ENCODE results near the gene BAIAP2L2.
"Not testable (repeated sequence)": the region's sequence is repeated elsewhere in the genome, so short reads cannot be mapped to it uniquely, and the experiment has no call there.

The BAIAP2L2 gene

GRCh38 chr22:38127869-38128268 lies 17.4 kb upstream of the BAIAP2L2 start:
- no peak for DNase-seq (ENCODE audit: low read depth)

GRCh38 chr22:38126928-38127668 lies 16.6 kb upstream of the BAIAP2L2 start:
- DNase-seq (ENCODE audit: low read depth): no peak

GRCh38 chr22:38125751-38126201 lies 15.3 kb upstream of the BAIAP2L2 start:
- no peak for DNase-seq (ENCODE audit: low read depth)

DNA sequence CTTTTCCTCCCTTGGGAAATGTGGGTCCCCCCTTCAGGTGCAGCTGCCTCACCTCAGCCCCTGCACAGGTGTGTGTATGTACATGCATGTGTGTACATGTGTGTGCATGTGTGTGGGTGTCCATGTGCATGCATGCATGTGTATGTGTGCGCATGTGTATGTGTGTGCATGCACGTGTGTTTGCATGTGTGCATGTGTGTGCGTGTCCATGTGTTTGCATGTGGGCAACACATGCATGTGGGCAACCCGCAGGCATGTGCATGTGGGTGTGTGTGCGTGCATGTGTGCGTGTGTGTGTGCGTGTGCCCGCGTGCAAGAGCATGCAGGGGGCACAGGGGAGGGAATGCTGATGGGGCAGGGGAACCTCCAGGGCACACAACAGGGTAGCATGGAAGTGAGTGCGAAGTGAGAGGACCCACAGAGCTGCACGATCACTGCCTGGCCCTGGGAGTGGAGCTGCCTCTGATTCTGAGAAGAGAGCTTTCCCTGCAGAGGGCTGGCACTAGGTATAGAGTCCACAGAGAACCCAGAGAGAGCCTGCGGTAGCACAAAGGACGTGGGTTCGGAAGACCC lies 14.6 kb upstream of the BAIAP2L2 start:
- DNase-seq (ENCODE audit: low read depth): no peak

GRCh38 chr22:38124236-38124974 lies 13.9 kb upstream of the BAIAP2L2 start:
- DNase-seq (ENCODE audit: low read depth): no peak

DNA sequence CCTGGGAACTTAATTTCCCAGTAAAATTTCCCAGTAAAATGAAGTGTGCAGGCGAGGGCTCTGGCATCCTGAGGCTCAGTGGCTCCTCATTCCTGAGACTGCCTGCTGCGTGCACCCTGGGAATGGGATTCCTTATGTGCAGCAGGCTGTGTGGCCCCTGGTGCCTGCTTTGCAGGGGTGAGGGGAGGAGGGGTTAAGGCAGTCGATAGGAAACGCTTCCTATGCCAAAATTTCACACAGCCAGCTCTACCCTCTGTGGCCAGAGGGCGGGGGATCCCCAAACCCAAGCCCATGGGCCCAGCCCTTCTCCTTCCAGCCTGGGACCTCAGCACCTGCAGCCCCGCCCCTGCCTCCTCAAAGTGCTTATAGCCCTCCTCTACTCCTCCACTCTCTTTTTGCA lies 12.1 kb upstream of the BAIAP2L2 start:
- no peak for DNase-seq (ENCODE audit: low read depth)

DNA sequence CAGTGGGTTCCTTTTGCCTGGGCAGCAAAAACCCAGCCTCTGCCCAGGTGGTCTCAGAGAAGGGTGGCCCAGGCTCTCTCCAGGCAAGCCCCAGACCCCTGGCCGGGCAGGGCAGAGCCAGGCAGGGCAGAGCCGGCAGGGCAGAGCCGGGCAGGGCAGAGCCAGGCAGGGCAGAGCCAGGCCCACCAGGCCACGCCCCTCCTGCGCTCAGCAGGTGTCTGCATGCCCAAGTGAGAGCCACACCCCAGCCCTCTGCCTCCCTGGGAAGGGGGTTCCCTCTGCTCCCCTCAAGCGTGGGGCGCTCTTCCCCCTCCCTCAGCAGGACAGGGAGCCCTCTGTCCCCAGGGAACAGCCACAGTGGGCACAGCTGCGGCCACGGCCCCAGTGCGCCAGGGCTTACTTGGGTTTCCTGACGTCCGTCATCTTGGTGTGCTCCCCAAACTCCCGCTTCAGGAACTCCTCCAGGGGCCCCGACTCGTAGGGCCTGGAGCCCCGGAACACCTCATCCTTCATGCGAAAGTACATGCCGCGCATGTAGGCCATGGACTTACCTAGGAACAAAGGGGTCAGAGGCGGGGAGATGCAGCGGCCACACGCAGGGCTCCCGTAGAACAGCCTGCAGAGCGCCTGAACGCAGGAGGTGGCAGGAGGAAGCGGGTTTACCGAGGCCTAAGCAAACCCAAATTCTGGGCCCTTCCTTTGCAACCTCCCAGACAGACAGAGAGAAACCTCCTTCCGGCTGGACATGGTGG lies 10.1 kb upstream of the BAIAP2L2 start:
- no peak for DNase-seq (ENCODE audit: low read depth)

GRCh38 chr22:38118747-38119146 lies 8.3 kb upstream of the BAIAP2L2 start:
- not testable (repeated sequence) for DNase-seq (ENCODE audit: low read depth)

- no peak for DNase-seq (ENCODE audit: low read depth)
These were observed 7.7 kb upstream of the BAIAP2L2 start for GRCh38 chr22:38118182-38118581.

DNA sequence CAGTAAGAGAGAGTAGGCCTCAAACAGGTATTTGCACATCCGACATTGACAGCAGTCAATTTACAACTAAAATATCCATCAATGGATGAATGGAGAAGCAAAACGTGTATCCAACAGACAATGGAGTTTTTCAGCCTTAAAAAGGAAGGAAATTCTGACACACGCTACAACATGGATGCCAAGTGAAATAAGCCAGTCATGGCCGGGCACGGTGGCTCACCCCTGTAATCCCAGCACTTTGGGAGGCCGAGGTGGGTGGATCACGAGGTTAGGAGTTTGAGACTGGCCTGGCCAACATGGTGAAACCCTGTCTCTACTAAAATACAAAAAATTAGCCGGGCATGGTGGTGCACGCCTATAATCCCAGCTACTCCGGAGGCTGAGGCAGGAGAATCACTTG lies 7.1 kb upstream of the BAIAP2L2 start:
- not testable (repeated sequence) for DNase-seq (ENCODE audit: low read depth)

GRCh38 chr22:38115423-38116205 lies 5.1 kb upstream of the BAIAP2L2 start:
- no peak for DNase-seq (ENCODE audit: low read depth)

DNA sequence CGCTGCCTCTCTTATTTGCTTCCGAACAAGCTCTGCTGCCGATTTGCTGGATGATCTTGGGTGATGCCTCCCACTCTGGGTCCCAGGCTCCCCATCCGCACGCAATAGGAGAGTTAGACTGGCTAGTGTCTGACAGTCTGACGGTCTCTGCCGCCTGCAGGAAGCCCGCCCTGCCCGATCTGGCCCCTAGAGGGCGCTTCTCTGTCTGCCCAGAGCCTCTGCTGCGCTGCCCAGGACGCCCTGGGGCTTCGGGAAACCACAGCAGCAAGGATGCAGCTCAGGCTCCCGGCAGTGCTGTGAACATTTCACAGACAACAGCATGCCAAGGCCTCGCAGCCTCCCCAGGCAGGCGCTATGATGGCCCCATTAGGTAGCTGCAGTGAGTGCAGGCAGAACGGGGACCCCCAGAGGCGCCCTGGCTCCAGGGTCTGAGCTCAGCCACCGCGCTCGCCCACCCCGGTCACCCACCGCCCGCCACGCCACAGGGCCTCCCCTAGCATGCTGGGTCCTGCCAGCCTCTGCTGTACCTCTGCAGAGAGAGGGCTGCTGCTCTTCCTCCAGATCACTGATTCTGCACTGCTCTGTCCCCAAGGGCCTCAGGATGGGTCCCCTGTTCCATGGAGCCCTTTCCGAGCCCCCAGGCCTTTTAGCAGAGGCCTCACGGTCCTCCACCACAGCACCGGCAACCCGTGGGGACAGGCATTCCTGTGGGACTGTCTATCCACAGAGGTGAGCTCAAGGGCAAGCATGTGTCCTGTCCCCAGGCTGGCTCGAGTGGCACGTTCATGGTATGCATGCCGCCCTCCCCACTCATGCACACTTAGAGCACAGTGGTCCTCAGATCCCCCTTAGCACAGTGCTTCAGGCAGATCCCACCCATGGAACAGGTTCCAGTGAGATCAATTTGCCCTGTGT lies 4.3 kb upstream of the BAIAP2L2 start:
- peak; percentile 61 for DNase-seq (ENCODE audit: low read depth)

GRCh38 chr22:38112381-38112780 lies 1.9 kb upstream of the BAIAP2L2 start:
- no peak for DNase-seq (ENCODE audit: low read depth)

GRCh38 chr22:38111925-38112355 lies 1.5 kb upstream of the BAIAP2L2 start:
- DNase-seq (ENCODE audit: low read depth): no peak

- no peak for DNase-seq (ENCODE audit: low read depth)
These were observed 674 bp upstream of the BAIAP2L2 start for GRCh38 chr22:38110863-38111852.

DNA sequence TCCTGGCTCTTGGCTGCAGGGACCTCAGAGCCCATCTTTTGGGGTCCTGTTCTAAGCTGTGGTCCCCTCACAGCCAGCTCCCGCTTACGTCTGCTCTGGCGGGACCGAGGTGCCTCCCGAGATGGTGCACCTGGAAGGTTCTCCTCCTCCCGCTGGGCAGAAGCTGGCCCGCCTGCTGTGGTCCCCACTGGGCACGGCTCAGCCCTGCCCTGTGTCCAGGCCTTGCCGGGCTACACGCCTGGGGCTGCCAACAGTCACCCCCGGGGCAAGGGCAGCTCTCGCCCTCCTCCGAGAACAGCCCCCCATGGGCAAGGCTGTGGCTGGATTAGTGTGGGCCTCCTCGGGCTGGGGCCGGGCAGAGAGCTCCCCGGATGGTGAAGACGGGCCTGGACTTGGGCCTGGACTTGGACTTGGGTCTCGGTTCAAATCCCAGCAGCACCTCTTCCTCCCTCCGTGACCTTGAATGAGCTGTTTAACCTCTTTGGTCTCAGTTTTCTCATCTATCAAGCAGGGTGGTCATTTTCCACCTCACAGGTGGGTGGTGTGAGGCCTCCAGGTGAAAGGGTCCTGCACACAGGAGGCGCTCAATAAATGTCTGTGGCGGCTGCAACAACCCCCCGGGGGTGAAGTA lies 998 bp downstream of the BAIAP2L2 start:
- no peak for DNase-seq (ENCODE audit: low read depth)

DNA sequence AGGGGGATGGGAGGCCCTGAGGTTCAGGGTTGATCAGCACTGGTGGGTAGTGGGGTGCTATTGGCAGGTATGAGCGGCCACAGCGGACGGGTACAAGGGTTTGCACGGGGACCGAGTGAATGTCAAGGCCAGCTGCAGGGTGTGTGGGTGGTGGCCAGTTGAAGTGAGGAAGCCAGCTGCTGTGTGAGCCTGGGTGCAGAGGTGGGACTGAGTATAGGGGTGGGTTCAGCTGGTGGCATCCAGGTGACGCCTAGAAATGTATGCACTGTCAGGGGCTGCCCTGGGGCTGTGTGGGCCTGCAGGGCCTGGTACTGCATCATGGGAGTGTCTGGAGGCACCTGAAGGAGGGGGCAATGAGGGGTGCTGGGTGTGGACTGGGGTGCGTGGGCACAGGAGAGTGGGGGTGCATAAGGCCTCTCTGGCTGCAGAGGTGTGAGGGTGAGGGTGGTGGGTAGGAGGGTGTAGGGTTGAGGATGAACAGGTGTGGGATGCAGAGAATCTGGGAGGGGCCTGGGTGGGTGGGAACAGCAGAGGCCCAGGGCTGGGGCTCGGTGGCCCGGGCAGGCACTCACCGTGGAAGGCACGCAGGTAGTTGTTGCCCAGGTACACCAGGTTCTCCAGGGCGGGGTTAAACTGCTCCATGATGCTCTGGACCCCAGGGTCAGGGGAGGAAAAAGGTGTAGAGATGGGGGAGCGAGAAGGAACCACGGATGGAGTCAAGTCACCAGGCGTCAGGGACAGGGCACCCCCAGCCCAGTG lies 1.7 kb downstream of the BAIAP2L2 start:
- DNase-seq (ENCODE audit: low read depth): no peak

Data from stimulated activated CD8-positive, alpha-beta memory T cell treated with anti-CD3 and anti-CD28 coated beads, Interleukin-7, amount 100 ng/mL, for 24 hours (primary cell).